Esophagus (tissue), 2 donors: ENCODE measurements around the gene NTRK2. TPM values are rescaled to one million over a fixed set of nuclear protein-coding genes. Genes with fewer than 3 reads are reported as not detected.
"Not testable (repeated sequence)": the region's sequence is repeated elsewhere in the genome, so short reads cannot be mapped to it uniquely, and the experiment has no call there.

Experiments
- H3K27ac ChIP-seq, 2 donors: one replicate each; pipeline ENCODE4 v1.5.1; 2013; ENCODE audit warnings: low read depth in 2 of 2, mild to moderate bottlenecking in 2 of 2, inconsistent platforms in 1 of 2, low read length in 1 of 2, moderate library complexity in 1 of 2
- H3K27me3 ChIP-seq, 2 donors: one replicate each; pipeline ENCODE4 v1.6.1; 2013; ENCODE audit warnings: low read length in 2 of 2, control low read depth in 1 of 2, mild to moderate bottlenecking in 1 of 2; ENCODE audit not compliant: insufficient read depth in 2 of 2, control insufficient read depth in 1 of 2
- H3K36me3 ChIP-seq, 2 donors: one replicate each; pipeline ENCODE4 v1.6.1; 2013; ENCODE audit warnings: low read length in 1 of 2; ENCODE audit not compliant: control insufficient read depth in 2 of 2, insufficient read depth in 2 of 2
- H3K4me1 ChIP-seq, 2 donors: one replicate each; pipeline ENCODE4 v1.6.1; 2013; ENCODE audit warnings: low read length in 1 of 2; ENCODE audit not compliant: control insufficient read depth in 2 of 2, insufficient read depth in 2 of 2
- H3K4me3 ChIP-seq, 2 donors: one replicate each; pipeline ENCODE4 v1.5.1; 2013; ENCODE audit warnings: low read length in 2 of 2, mild to moderate bottlenecking in 2 of 2, low read depth in 1 of 2, moderate library complexity in 1 of 2
- H3K9me3 ChIP-seq, 2 donors: one replicate each; pipeline ENCODE4 v1.6.1; 2013; ENCODE audit warnings: mild to moderate bottlenecking in 2 of 2, low read depth in 1 of 2, low read length in 1 of 2, moderate library complexity in 1 of 2; ENCODE audit not compliant: control insufficient read depth in 2 of 2, insufficient read depth in 1 of 2
- WGBS, 2 donors: extraction: QIAGEN DNeasy Blood & Tissue Kit; methylation state at CpG; one replicate each; pipeline ENCODE4 v1.1.7; 2013; 5-methylcytosine and 5-hydroxymethylcytosine counted together
- polyA plus RNA-seq, 2 donors: library from polyadenylated mRNA; stranded (reverse); fragments of 200-250 nt; gene quantifications; one replicate each; pipeline ENCODE4 v1.2.3, GENCODE V29; 2013
- donor health status: healthy with polysubstance abuse.
- donor health status: Bipolar disorder and iron deficiency.

The NTRK2 gene
- polyA plus RNA-seq, 2 donors: 1.2 to 3.6 TPM

DNA sequence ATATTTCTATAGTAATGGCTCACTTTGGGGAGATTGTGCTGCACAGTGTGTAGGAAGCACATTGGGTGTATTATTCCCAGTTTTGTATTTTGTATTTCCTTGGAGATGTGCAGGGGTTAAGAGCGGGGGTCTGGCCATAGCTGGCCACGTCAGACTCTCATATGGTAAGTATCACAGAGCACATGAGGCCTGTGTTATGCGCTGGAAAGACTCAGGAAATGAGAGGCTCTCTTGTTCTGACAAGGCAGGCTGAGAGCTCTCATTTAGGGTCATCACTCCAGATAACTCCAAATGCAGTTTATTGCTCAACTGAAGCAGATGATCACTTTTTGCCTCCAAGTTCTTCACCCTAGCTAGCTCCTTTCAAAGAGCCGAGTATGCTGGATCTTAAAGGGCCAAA is 205.7 kb downstream of the NTRK2 start:
- H3K27ac ChIP-seq: no peak overlapping the region
- H3K4me3 ChIP-seq: no peak overlapping the region
- H3K36me3 ChIP-seq: no peaks in the 10 kb centered on the region
- H3K27me3 ChIP-seq: no peaks in the 10 kb centered on the region
- WGBS, 2 donors: 75 to 79% methylated on average over 4 of the region's 4 CpGs
- no peaks in the 10 kb centered on the region for H3K9me3 ChIP-seq
- H3K4me1 ChIP-seq: no peaks in the 10 kb centered on the region

DNA sequence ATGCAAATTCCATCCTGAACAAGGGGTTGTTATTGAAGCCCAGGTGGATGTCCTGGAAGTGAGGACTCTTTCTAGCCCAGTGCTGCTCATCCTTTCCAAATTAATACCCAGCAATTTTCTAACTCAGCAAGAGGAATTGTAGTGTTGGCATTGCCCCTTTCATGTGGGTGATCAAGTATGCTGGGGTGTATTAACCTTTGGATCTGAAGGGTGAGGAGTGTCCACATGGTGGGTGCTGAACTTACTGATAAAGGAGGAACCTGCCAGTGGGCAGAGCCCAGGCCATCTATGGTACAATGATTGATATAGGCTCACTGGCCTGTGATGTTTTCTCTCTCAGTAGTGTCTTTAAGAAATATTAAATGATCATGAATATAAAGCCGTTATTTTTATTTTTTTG is 210.1 kb downstream of the NTRK2 start:
- H3K36me3 ChIP-seq: no peaks in the 10 kb centered on the region
- no peaks in the 10 kb centered on the region for H3K4me1 ChIP-seq
- no peak overlapping the region for H3K4me3 ChIP-seq
- no peak overlapping the region for H3K27ac ChIP-seq
- H3K27me3 ChIP-seq: no peaks in the 10 kb centered on the region
- H3K9me3 ChIP-seq: no peaks in the 10 kb centered on the region
- WGBS, 2 donors: 90 to 94% methylated on average over 1 of the region's 1 CpG

DNA sequence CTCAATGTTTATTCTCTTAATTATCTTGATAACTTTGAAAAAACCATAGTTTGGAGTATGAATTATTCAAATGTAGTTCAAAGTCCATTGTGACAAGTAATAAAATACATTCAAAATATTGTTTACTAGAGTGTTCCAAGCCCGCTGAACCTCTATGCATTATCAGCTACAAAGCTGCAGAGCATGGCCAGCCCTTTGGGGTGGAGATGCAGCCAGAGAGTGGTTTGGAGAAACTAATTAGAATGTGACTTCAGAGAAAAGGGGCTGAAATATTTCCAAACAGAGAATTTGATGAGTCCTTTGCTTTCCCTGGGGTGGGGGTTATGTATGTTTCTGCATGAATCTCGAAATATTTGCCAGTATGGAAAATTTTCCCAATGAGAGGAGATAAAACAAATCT is 211.3 kb downstream of the NTRK2 start:
- Histone ChIP-seq H3K27ac (no peak overlapping the region), H3K9me3 (no peaks in the 10 kb centered on the region), H3K4me1 (no peaks in the 10 kb centered on the region), H3K36me3 (no peaks in the 10 kb centered on the region), H3K27me3 (no peaks in the 10 kb centered on the region), H3K4me3 (no peak overlapping the region)
- 67 to 69% methylated on average over 2 of the region's 2 CpGs for WGBS, 2 donors

DNA sequence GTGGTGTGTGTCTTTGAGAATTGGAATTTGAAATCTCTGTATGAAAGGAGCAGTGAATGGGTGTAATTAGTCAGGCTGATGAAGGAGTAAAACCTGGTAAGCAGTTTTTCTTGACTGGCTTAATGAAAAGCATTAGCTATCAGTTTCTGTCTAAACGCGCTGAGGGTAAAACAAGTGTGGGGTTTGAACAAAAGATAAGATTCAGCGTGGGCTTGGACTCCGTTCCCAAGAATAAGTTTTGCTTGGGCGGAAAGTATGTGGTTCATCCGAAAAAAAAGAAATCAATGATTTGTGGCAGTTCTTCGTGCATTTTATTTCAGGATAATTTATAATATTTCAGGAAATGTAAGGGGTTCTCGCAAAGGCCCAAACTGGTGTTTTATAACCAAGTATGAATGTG is 217.3 kb downstream of the NTRK2 start:
- no peak overlapping the region for H3K4me3 ChIP-seq
- WGBS, 2 donors: 90 to 95% methylated on average over 8 of the region's 8 CpGs
- no peaks in the 10 kb centered on the region for H3K27me3 ChIP-seq
- H3K4me1 ChIP-seq: no peaks in the 10 kb centered on the region
- H3K27ac ChIP-seq: no peak overlapping the region
- no peaks in the 10 kb centered on the region for H3K9me3 ChIP-seq
- no peaks in the 10 kb centered on the region for H3K36me3 ChIP-seq

DNA sequence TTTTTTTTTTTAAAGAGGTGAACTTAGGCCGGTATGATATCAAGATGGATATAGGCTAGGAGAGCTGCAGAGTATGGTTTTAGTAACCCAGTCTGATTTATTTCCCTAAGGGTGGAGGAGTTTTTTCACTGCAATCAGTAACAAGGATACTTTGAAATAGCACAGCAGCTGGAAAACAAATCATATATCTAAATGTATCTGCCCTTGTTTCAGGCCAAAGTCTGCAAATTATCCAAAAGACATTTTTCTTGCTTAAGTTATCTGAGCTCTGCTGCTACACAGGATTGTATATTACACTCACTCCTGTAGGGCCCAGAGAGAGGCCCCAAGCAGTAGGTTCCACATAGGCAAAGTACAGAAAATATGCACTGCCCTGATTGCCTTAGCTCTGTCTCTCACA is 222.4 kb downstream of the NTRK2 start:
- no peak overlapping the region for H3K27ac ChIP-seq

DNA sequence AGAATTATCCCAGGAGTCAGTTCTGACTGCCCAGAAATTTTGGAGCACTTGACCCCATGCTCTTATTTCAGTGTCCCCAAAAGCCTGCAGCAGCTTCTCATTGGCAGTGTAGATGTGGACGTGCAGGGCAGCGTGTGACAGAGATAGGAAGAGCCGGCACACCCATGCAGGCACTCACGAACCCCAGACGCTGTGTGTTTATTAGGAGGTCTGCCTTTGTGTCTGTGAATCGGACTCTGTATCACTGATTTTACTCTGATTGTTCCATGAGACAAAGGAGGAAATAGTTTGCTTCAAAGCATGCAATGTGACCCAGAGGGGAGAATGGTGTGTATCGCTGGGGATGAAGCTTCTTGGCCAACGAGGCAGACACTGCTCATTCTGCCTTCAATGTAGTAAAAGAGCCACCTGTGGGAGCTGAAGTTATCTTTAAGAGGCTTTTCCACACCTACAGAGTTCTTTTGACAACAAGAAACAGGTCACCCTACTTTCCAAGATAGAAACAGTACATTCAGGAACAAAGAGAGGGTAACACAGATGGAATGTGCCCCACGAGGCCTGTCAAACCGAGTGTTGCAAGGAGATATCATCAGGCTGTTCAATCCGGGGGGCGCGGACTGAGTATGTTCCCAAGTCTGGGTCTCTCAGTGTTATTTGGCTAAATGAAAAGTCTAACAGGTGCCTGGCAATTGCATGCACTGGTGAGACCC is 224.0 kb downstream of the NTRK2 start:
- H3K36me3 ChIP-seq: no peaks in the 10 kb centered on the region
- no peaks in the 10 kb centered on the region for H3K27me3 ChIP-seq
- no peak overlapping the region for H3K27ac ChIP-seq
- H3K9me3 ChIP-seq: no peaks in the 10 kb centered on the region
- H3K4me1 ChIP-seq: no peaks in the 10 kb centered on the region
- H3K4me3 ChIP-seq: no peak overlapping the region
- 78 to 83% methylated on average over 13 of the region's 13 CpGs for WGBS, 2 donors

More for the DNA sequence above, 222.4 kb downstream of the NTRK2 start:
- H3K36me3 ChIP-seq: no peaks in the 10 kb centered on the region
- H3K9me3 ChIP-seq: no peaks in the 10 kb centered on the region
- no peaks in the 10 kb centered on the region for H3K4me1 ChIP-seq
- no peak overlapping the region for H3K4me3 ChIP-seq
- H3K27me3 ChIP-seq: no peaks in the 10 kb centered on the region
- 80 to 91% methylated on average over 1 of the region's 1 CpG for WGBS, 2 donors

DNA sequence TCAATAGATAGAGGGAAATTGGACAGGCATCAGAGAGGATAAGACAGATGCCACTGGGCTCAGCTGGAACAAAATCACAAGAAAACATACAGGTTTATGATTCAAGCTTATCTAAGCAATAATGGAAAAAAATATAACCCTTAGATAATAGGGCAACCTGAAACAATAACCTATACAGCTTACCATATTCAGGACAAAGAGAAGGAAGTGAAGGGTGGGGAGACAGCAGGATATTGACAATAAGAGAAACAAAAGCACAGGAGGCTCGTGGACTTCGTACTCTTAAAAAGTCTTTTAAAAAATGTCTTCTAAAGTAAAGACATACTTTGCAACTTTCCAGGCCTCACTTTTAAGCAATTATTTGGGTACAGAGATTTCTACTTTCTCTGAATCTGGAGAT is 225.3 kb downstream of the NTRK2 start:
- no peaks in the 10 kb centered on the region for H3K4me1 ChIP-seq
- no peaks in the 10 kb centered on the region for H3K9me3 ChIP-seq
- H3K27ac ChIP-seq: no peak overlapping the region
- WGBS, 2 donors: 74 to 75% methylated on average over 2 of the region's 2 CpGs
- no peaks in the 10 kb centered on the region for H3K27me3 ChIP-seq
- H3K36me3 ChIP-seq: no peaks in the 10 kb centered on the region
- H3K4me3 ChIP-seq: no peak overlapping the region

DNA sequence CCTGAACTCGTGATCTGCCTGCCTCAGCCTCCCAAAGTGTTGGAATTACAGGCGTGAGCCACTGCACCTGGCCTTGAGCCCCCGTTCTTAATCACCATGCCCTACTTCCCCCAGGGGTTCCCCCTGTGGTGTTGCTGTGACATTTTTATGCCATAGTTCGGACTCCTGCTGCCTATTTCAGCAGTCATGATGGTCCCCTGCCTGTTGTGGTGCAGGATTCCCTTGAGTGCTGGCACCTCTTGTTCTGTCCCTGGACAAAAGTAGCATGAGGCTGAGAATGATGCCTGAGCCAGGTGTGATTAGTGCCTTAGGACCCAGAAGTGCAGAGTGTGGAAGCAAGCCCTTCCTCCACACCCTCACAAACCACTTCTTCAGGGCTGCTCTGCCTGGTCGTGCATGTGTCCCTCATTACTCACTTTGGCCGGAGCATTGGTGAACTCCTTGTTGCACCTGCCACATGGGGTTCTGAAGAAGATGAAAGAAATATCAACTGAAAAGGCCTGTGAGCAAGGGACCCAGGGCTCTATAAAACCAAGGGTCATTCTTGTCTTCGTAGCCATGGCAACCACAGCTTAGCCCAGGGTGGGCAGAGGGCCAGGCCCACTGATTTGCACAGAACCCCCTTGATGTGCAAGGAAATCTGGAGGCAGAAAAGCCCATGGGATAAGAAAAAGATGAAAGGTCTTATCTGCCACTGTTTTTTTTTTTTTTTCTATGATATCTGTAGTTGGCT is 228.0 kb downstream of the NTRK2 start:
- Histone ChIP-seq H3K36me3 (no peaks in the 10 kb centered on the region), H3K27me3 (no peaks in the 10 kb centered on the region), H3K4me3 (no peak overlapping the region), H3K9me3 (no peaks in the 10 kb centered on the region), H3K27ac (no peak overlapping the region), H3K4me1 (no peaks in the 10 kb centered on the region)
- WGBS, 2 donors: 78 to 86% methylated on average over 7 of the region's 7 CpGs

DNA sequence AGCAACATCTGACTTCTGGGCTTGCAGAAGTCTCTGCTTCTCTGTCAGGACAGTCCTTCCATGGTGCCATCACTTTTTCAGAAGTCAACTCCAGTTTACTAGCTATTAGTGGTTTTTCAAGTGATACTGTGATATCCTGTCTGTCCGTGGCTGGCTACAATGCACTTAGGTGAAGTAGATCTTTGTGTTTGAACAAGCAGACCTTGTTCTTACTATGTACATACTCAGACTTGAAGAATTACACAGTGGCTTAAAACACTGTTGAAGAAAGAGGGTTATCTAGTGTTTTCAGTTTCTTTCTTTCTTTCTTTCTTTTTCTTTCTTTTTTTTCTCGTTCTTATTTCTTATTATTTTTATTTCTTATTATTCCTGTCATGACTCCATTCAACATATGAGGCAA is 228.7 kb downstream of the NTRK2 start:
- 69 to 70% methylated on average over 2 of the region's 2 CpGs for WGBS, 2 donors
- Histone ChIP-seq H3K27me3 (no peaks in the 10 kb centered on the region), H3K9me3 (no peaks in the 10 kb centered on the region), H3K27ac (no peak overlapping the region), H3K36me3 (no peaks in the 10 kb centered on the region), H3K4me1 (no peaks in the 10 kb centered on the region), H3K4me3 (no peak overlapping the region)

DNA sequence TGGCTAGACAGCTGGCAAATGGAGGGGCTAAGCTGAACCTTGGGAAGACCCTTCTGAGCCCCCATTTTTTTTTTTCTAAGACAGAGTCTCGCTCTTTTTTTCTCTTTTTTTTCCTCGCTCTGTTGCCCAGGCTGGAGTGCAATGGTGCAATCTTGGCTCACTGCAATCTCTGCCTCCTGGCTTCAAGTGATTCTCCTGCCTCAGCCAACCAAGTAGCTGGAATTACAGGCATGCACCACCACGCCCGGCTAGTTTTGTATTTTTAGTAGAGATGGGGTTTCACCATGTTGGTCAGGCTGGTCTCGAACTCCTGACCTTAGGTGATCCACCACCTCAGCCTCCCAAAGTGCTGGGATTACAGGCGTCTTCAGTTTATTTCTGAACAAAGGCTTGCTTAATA is 229.1 kb downstream of the NTRK2 start:
- 75 to 85% methylated on average over 6 of the region's 6 CpGs for WGBS, 2 donors
- not testable (repeated sequence) for H3K36me3 ChIP-seq, H3K27ac ChIP-seq, H3K27me3 ChIP-seq, H3K9me3 ChIP-seq, H3K4me1 ChIP-seq, H3K4me3 ChIP-seq
